HG02981 (cell line): Measurements from ENCODE around the gene MOGAT1.
"Not testable (repeated sequence)": the region's sequence is repeated elsewhere in the genome, so short reads cannot be mapped to it uniquely, and the experiment has no call there.

Experiments
- ATAC-seq: cut with Tn5 transposase; IDR thresholded peaks from one replicate; pipeline ENCODE4 v1.9.1; 2021; ENCODE audit warnings: mild to moderate bottlenecking, moderate library complexity; ENCODE audit not compliant: unreplicated experiment

Gene MOGAT1

GRCh38 chr2:222669353-222669752, 2.1 kb upstream of the MOGAT1 start:
- ATAC-seq, result no peak

DNA sequence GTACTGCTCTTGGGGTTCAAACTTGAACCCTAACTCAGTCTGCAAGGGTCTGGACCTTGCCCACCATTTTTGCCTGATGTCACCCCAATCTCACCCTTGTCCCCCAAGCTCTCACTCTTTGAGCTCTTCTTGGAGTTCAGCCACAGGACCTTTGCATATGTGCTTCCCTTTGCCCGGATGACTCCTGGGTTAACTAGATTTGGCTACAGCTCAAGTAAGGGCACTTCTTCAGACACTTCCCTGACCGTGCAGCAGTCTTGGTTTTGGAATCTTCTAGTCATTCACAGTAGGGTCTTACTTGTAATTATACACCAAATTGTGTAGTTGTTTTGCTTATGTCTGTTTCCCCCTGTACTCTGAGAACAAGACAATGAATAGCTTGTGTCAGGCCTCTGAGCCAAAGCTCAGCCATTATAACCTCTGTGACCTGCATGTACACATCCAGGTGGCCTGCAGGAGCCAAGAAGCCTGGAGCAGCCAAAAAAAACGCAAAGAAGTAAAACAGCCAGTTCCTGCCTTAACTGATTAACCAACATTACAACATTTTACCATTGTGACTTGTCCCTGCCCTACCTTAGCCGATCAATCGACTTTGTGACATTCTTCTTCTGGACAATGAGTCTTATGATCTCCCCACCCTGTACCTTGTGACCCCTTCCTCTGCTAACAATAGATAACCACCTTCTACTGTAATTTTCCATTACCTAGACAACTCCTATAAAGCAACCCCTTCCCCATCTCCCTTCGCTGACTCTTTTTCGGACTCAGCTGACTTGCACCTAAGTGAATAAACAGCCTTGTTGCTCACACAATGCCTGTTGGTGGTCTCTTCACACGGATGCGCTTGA, 1.0 kb upstream of the MOGAT1 start:
- ATAC-seq, result no peak

- ATAC-seq, result no peak
Measured at GRCh38 chr2:222672068-222672401, 577 bp downstream of the MOGAT1 start.

- ATAC-seq, result no peak
Measured at GRCh38 chr2:222673273-222673672, 1.8 kb downstream of the MOGAT1 start.

DNA sequence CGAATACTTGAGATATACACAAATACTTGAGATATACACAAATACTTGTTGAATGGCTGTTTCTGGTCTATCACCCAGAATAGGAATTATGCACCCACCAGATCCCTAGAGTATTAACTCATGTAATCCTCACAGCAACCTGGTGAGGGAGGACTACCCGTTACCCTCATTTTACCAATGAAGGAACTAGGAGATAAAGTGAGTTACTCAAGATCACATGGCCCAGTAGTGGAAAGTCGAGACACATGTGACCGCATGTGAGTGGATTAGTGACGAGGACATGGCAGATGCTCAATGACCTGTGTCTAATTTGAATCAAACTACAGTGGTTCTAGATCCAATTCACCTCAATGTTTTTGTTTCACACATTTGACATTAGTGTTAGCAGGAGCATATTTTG, 2.4 kb downstream of the MOGAT1 start:
- no peak for ATAC-seq

DNA sequence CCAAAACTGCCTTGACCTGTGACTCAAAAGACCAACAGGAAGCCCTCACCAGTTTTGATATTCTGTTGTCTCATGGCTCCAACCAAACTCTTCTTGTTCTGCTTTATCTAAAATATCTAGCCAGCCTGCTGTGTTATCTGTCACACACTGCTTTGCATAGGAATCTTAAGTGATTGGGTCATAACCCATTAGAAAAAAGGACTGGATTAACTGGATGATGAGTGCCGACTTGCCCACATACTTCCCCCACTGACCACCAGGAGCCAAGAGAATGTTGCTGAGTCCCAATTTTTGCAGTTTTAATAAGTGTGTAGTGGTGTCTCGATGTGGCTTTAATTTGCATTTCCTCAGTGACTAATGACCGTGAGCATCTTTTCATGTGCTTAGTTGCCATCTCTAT, 6.5 kb downstream of the MOGAT1 start:
- ATAC-seq, result no peak

- ATAC-seq, result no peak
Measured at GRCh38 chr2:222683805-222684204, 12.3 kb downstream of the MOGAT1 start.

DNA sequence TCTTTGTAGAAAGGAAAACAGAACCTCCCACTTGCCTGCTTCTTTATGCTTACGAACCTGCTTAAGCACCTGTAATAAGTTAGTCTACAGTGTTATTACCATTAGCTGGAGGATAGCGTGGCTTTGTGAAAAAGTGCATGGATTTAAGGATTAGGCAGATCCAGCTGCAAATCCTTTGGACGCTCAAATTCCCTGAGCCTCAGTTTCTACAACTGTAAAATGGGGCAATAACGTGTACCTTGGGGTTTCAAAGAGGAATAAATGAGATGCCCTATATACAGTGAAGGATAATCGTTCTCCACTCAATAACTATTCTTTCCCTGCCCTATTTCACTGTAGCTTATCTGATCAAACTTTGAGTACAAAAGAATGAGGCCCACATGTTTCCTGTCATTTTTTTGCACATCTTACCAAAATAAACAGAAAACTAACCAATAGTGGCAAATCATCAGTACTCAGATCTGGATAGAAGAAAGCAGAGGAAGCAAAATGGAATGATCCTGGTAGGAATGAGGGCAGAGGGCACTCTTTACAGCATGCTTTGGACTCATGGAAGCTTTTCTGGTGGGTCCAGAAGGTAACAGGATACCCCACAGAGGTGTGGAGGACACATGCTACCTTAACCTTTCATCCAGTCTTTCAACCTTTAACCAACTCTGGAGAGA, 14.8 kb downstream of the MOGAT1 start:
- no peak for ATAC-seq

GRCh38 chr2:222688917-222689316, 17.5 kb downstream of the MOGAT1 start:
- ATAC-seq, result no peak

- no peak for ATAC-seq
Measured at GRCh38 chr2:222689322-222689721, 17.9 kb downstream of the MOGAT1 start.

- ATAC-seq, result peak; percentile 99
Measured at GRCh38 chr2:222690564-222691200, 19.2 kb downstream of the MOGAT1 start.

- ATAC-seq, result not testable (repeated sequence)
Measured at GRCh38 chr2:222693413-222693812, 22.0 kb downstream of the MOGAT1 start.

DNA sequence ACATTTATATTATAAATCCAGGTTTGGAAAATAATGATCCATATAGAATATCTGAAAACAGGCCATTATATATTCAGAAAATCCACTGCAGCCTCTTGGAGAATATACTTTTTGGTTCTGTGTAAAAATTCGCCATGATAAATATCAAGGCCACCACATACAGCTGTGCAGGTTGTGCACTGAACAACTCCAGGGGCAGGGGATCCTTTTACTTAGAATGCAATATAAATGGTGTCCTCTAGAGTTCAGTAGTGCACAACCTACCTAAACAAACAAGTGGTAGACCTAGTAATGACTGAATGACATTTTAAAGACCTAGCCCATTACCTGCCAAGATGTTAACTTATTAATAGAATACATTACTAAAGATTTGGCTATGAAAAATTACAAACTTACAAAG, 22.4 kb downstream of the MOGAT1 start:
- ATAC-seq, result peak; percentile 52

DNA sequence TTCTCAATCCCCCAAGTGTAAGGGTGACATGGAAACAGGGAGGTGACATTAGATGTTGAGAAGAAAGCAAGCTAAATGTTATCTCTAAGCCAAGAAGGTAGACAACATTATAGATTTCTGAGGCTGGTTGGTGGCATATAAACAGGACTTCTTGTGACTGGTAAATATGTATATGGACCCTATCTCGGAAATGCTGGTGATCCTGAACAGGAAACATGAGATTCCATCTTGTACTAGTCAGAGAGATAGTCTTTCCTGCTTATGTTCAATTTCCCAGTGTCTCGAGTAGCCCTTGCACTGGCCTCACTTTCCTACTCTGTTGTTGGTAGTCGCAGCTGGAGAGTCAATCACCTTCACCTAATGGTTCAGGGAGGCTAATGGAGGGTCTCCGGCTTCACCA, 26.8 kb downstream of the MOGAT1 start:
- no peak for ATAC-seq

DNA sequence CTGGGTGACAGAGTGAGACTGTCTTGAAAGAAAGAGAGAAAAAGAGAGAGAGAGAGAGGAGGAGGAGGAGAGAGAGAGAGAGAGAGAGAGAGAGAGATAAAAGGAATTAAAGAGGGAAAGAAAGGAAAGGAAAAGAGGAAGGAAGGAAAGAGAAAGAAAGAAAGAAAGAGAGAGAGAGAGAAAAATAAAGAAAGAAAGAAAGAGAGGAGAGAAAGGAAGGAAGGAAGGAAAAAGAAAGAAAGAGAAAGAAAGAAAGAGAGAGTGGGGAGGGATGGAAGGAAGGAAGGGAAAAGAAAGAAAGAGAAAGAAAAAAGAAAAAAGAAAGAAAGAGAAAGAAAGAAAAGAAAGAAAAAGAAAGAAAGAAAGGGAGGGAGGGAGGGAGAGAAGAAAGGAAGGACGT, 29.8 kb downstream of the MOGAT1 start:
- no peak for ATAC-seq

DNA sequence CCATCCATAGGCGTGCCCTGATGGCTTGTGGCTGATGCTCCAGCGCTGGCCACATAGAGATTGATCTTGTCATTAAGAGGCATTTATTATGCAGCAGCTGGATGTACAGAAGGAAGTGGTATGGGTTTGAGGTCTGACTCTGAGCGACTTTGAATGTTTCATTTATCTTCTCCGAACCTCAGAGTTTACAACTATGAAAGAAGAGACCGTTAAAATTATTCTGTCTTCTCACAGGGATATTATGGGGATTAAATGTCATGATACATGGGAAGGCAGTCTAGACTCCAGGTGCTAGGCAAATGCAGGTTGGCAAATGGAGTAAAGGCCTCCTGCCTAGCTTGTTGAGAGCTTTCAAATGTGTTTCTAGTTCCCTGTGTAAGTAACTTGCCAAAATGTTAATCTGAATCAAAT, 30.3 kb downstream of the MOGAT1 start:
- peak; percentile 78 for ATAC-seq

- ATAC-seq, result no peak
Measured at GRCh38 chr2:222703091-222703490, 31.6 kb downstream of the MOGAT1 start.

- ATAC-seq, result no peak
Measured at GRCh38 chr2:222703886-222704285, 32.4 kb downstream of the MOGAT1 start.

- ATAC-seq, result no peak
Measured at GRCh38 chr2:222706616-222707015, 35.2 kb downstream of the MOGAT1 start.

DNA sequence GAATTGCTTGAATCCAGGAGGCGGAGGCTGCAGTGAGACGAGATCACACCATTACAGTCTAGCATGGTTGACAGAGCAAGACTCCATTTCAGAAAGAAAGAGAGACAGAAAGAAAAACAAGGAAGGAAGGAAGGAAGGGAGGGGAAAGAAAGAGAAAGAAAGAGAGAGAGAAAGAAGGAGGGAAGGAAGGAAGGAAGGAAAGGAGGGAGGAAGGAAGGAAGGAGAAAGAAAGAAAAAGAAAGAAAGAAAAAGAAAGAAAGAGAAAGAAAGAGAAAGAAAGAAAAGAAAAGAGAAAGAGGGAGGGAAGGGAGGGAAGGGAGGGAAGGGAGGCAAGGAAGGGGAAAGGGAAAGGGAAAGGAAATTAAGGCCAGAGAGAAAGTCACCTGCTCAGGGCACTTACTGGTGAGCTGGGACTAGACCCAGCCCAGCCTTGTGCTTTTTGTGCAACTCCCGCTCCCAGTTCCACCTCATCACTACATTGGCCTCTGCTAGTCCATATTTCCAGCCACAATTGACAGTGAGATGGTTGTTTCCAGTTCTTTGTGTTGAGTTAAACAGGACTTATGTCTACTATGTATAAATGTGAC, 35.7 kb downstream of the MOGAT1 start:
- ATAC-seq, result peak; percentile 4

DNA sequence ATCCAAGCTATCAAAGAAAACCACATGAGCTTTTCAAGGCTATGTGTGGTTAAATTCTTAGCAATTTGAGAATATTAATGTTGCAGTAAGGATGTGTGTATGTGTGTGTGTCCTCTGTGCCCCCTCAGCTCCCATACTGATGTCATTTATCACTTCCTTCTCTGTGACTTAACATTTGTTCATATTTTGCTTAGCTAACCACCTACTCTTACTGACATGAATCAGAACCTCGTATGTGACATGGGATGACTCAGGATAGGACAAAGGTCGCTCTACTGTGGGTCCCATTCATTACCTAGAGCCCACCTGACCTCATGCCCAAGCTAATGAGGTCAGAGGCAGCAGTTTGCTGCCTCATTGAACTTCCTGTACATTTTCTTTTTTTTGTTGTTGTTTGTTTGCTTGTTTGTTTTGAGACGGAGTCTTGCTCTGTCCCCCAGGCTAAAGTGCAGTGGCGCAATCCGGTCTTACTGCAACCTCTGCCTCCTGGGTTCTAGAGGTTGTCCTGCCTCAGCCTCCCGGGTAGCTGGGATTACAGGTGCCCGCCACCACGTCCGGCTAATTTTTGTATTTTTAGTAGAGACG, 36.3 kb downstream of the MOGAT1 start:
- peak; percentile 63 for ATAC-seq
